HG03135 (cell line): Measurements from ENCODE around the gene EFCAB6.
"Not testable (repeated sequence)": the region's sequence is repeated elsewhere in the genome, so short reads cannot be mapped to it uniquely, and the experiment has no call there.

ENCODE experiments used
- ATAC-seq: cut with Tn5 transposase; IDR thresholded peaks from one replicate; pipeline ENCODE4 v1.9.1; 2021; ENCODE audit warnings: mild to moderate bottlenecking, moderate library complexity; ENCODE audit not compliant: unreplicated experiment

Gene EFCAB6

DNA sequence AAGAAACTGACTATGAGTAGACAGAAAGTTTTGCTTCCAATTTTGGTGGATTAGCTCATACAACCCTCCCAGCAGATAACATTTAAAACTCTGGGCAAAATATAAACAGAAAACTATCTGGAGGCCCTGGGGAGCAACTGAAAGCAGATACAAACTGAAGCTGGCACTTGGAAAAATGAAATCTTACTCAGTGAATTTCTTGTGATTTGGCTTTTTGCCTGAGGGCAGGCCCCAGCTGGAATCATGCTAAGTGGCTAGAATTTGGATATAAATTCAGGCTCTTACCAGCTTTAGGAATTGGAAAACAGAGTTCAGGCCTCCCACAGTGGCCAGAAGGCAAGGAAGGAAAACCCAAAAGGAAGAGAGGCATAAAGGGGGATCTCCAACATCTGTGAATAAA, 85.8 kb downstream of the EFCAB6 start:
- no peak for ATAC-seq

DNA sequence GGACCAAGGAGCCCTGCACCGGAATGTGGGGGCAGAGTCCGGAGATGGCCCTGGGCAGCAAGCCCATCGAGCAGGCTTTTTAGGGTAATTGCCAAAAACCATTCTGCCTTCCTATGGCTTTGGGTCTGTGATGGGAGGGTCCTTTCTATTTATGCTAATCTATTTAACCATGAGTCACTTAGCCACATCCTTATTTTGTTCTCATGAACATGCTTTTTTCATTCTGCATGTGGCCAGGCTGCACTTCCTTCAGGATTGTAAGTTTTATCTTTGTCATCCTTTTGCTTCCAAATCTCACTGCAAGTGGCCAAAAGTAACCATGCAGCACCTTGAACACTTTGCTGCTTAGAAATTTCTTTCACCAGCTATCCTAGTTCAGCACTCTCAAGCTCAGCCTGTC, 88.3 kb downstream of the EFCAB6 start:
- no peak for ATAC-seq

DNA sequence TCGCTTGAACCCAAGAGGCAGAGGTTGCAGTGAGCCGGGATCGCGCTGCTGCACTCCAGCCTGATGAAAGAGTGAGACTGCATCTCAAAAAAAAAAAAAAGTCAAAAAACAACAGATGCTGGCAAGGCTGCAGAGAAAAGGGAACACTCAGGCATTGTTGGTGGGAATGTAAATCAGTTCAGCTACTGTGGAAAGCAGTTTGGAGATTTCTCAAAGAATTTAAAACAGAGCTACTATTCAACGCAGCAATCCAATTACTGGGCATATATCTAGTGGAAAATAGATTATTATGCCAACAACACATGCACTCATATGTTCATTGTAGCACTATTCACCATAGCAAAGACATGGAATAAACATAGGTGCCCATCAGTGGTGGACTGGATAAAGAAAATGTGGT, 89.7 kb downstream of the EFCAB6 start:
- ATAC-seq, result no peak

DNA sequence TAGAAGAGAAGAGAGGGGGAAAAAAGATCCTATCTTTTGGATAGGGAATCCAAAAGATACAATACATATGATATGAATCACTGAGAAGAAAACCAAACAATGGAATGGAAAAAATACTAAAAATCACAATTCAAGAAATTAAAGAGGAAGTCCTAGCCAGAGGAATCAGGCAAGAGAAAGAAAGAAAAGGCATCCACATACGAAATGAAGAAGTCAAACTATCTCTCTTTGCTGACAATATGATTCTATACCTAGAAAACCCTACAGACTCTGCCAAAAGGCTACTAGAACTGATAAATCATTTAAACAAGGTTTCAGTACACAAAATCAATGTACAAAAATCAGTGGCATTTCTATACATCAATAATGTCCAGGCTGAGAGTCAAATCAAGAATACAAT, 91.4 kb downstream of the EFCAB6 start:
- no peak for ATAC-seq

DNA sequence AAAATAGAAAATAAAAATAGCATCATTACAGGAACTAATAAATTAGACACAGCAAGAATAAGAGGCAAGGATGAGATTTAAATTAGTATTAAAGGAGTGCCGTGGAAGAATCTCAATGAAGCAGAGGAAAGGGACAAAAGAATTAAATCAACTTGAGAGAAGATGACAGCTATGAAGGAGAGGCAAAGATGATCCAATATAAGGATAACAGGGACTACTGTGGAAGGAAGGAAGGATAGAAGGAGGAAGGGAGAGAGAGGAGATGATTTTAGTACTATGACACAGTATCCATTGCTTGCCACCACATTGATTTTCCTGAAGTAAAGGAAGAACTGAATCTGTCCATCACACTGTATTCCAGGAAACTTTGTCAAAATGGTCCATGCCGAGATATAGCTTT, 98.0 kb downstream of the EFCAB6 start:
- ATAC-seq, result no peak

DNA sequence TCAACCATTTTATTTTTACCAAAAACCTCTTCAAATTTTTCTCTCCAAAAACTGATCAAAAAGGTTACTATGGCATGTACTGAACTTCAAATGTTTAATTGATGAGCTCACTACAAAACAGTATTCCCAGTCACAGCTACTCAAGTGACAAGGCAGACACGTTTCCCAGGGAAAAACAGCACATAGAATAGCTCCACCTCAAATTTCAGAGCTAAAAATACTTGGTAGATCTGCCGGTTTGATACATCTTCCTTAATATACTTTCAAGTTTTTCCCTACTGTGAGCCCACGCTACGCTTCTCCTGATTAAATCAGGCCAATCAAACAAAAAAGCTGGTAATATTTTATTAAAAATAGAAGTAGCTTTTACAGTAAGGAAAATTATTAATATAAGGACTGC, 100.4 kb downstream of the EFCAB6 start:
- no peak for ATAC-seq

DNA sequence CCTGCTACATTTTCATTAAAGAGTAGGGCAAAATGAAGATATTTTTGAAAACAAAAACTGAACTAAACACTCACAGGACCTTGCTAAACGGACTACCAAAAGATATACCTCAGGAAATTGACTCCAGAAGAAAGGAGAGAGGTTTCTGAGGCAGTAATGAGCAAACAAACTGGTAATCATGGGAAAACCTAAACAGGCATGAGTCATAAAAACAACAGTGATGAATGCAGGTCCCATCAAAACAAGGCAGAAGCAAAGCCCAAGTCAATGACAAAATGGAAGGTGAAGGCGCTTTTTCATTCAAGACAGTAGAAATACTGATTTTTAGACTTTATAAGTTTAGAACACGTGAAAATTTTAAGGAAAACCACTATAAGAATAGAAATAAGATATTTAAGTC, 104.5 kb downstream of the EFCAB6 start:
- no peak for ATAC-seq

DNA sequence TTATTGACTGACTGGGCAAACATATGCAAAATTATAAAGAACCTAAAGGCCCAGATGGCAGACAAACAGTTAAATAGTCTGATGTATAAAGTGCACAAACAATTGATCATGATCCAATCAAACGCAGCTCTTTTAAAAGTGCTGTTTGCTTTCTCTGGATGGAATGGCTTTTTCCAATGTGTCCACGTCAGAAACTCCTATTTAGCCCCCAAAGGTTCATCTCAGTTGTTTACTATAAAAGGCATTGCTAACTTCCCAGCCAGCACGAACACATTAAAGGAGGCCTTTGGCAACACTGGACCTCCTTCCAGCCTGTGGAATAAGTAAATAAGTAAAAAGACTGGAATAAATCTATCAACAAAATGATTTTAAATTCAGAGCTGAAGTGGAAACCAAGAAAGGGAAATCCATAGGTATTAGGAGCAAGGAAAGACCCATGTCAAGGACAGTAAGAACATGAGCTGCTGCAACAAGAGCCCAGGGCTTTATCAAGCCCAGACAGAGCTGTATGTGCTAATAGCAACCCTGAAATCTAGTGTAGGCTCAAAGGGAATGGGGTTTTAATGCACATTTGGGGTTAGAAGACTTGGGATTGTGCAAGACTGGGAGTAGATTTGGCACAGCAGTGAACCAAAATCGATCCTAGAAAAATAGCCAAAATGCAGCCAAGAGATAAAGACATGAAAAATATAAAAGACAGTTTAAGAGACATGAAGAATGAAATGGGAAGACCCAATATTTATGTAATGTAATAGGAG, 105.4 kb downstream of the EFCAB6 start:
- ATAC-seq, result no peak

DNA sequence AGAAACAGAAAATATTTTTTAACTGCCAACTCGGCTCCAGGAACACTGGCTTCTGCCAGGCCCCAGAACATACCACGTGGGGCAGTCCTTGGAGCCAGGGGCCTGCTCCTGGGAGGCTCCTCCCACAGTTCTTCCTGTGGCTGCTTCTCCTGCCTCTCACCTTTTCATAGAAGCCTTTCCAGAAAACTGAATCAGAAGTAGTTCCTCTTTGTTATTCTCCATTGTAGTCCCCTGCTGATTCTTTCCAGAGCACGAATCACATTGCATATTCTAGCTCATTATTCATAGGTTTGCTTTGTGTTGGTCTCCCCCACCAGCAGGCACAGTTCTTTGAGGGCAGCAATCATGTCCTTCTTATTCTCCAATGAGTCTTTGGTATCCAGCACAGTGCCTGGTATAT, 106.0 kb downstream of the EFCAB6 start:
- no peak for ATAC-seq

DNA sequence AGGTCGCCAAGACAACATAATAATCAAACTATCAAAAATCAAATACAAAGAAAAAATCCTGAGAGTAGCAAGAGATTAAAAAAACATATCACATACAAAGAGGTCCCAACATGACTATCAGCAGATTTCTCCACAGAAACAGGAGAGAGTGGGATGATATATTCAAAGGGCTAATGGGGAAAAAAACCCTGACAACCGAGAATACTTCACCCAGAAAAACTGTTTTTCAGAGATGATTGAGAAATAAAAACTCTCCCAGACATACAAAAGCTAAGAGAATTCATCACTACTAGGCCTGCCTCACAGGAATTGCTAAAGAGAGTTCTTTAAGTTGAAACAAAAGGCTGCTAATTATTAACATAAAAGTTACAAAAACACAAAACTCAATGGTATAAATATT, 108.1 kb downstream of the EFCAB6 start:
- ATAC-seq, result no peak

DNA sequence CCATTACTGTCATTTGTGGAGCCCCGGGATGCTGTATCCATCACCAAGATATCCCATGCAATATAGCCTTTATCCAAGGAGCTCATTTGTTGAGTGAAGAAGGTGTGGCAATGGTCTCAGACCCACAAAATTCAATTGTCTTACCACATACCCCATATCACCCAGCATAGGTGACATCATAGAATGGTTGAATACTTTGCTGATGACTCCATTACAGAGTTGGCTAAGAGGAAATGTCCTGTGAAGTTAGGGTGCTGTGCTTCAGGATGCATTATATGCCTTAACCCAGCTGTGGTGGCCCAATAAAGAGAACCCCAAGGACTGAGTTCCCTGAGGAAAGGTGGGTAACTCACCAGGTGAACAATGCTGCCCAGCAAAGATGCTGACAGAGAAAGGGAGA, 113.7 kb downstream of the EFCAB6 start:
- no peak for ATAC-seq

DNA sequence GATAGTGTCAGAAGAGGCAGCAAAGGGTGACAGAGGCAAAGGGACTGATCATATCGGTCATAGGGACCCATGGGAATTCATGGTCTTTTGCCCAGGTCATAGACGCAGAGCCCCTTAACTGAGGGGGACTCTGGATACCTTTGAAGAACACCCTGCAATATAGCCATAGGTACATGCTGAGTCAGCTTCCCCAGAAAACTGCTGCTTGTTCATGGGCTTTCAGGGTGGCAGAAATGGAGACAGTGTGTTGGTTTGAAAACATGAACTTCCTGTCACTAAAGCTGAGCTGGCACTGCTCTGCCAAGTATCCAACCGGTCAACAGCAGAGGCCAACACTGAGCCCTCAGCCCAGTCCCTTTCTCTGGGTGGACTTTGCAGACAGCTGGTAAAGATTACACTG, 114.2 kb downstream of the EFCAB6 start:
- ATAC-seq, result no peak

DNA sequence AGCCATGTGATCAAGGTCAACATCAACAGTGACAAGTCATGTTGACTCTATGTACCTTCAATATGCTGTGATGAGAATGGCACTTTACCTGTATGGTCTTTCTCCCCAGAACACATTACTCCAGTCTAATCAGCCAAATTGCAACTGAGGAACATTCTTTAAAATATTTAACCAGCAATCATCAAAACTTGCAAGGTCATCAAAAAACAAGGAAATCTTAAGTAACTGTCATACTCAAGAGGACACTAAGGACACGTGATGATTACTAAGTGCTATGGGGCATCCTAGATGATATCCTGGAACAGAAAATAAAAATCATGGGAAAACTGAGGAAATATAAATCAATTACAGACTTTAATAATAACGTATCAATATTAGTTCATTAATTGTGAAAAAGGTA, 118.9 kb downstream of the EFCAB6 start:
- no peak for ATAC-seq

DNA sequence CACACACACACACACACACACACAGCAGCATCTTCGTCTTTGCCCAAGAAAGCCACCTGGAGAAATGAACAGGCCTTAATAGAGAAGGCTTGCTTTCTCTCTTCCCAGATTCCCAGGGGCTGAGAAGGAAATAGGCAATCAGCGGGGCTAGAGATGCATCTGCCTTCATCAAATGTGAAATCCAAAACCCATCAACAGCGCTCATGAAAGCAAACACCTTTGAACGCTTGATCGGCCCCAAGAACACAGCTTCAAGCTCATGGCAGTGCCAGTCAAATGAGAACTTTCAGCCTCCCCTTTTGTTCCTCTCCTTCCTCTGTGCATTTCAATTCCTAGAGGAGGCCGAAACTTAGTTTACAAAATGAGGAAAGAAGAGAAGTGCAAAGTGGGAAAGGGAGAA, 122.7 kb downstream of the EFCAB6 start:
- ATAC-seq, result no peak

DNA sequence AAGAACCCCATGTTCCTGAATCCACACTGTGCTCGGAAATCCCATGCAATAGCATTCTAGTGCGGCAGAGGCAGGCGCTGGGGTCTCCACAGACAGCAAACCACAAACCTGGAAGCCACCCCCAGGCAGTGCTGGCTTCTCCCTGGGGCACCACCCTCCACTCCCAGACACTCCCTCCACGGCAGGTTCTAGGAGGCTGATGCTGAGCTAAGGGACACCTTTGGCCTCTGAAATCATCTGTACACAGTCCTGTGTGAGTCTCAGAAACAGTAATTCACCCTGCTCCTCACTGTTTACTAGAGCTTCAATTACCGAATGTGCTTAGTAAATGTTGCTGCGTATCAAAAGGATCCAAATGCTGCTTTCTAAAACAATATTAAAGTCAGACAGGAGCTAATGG, 129.3 kb downstream of the EFCAB6 start:
- no peak for ATAC-seq

DNA sequence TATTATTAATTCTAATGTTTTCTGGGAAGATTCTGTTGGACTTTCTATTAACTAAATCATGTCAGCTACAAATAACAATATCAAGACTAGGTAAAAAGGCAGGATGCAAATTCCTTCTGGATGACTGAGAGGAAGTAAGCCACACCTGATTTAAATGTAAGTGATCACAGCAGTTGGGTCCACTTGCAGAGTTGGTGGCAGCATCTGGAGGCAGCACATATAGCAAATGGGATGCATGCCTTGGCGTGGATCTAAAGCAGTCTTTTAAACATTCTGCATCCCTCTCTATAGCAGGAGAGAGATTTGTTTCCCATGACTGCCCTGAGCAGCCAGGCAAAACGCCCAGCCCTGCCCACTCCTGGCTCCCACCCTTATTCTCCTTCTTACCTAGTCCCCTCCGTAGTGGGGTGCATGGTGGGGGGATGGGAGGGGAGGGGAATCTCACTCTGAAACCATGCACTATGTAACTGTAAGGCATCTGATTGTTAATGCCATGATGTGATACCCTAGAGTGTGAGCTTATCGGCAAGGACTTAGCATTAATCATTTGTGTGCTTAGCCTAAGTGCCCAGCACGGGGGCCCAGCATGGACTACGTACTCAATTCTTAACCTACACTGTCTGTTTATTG, 130.3 kb downstream of the EFCAB6 start:
- ATAC-seq, result no peak

DNA sequence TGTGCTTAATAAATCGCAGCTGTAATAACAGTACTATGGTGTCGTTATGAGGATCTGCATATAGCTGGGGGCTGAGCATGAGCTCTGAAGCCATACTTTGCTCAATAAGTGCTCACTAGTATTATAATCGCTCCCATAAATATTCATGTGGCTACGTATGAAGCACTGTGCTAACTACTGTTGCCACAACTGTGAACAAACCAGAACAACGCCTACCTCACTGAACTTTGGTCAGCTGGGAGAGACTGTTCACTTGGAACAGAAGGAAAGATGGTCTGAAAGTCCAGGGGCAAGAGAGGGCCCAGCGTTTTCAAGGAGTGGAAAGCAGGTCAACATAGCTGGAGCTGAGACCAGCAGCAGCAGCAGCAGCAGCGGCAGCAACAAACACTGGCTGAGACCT, 141.6 kb downstream of the EFCAB6 start:
- no peak for ATAC-seq

DNA sequence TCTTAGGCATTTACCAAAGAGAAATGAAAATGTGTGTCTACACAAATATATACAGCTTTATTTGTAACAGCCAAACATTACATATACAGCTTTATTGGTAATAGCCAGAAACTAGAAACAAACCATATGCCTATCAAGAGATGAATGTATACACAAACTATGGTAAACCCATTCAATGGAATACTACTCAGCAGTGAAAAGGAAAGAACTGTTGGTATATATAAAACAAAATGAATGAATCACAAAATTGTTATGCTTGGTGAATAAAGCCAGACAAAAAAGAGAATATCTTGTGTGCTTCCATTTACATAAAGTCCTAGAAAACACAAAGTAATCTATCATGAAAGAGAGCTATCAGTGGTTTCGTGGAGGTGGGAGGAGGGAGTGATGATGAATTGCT, 142.9 kb downstream of the EFCAB6 start:
- ATAC-seq, result no peak

DNA sequence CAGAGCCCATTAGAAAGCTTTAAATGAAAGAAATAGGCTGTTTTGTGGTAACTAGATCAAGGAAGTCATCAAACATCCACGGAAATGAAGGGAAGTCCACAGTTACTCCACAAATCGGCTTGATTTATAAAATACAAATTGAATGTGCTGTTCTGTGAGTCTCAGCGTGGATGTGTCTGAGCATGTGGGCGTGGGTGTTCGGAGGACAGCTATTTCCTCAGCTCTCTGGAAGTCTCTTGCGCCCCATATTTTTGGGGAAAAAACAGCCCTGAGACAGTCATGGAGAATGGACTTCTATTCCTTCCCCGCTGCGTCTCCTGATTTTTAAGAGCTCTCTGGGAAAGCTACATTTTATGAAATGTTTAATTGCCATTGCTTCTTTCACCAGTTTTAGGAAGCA, 144.4 kb downstream of the EFCAB6 start:
- no peak for ATAC-seq

DNA sequence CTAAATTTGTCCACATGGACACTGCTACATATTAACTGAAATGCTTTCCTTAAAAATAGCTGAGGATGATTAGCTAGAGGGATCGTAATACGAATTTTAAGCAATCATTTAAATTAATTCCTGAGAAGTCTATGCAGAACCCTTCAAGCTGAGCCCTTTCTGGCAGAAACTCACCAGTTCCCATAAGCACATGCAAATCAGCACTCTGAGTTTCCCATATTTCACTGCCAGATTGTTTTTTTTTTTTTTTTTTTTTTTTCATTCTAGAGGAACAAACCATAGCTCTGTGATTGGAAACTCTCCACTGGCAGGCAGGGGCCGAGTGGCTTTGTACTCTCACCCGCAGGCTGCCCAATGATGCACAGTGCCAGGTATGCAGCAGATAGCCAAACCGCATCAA, 145.6 kb downstream of the EFCAB6 start:
- no peak for ATAC-seq

DNA sequence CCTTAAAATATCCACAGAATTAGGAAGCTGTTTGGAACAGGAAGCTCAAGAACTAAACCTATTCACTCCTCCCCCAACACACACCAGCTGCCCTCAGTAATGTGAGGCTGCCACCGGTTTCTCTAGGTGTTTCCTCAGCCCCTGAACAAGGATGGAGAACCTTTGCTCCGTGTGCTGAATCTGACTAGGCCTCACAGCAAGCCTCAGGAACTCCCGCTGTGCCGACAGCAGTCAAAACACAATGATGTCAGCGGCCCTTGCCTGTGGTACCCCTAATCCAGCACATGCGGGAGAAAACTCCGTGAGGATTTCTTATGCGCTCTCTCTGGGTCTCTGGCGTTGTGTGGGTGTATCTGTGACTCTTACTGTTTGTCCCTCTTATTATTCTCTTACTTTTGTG, 153.3 kb downstream of the EFCAB6 start:
- no peak for ATAC-seq

DNA sequence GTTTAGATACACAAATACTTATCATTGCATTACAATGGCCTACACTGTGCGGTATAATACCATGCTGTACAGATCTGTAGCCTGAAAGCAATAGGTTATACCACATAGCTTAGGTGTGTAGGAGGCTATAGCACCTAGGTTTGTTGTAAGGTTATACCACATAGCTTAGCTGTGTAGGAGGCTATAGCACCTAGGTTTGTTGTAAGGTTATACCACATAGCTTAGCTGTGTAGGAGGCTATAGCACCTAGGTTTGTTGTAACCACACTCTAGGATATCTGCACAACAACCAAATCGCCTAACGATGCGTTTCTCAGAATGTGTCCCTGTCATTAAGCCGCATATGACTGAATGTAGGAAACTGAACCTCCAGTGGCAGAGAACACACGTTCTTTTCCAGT, 155.5 kb downstream of the EFCAB6 start:
- not testable (repeated sequence) for ATAC-seq

DNA sequence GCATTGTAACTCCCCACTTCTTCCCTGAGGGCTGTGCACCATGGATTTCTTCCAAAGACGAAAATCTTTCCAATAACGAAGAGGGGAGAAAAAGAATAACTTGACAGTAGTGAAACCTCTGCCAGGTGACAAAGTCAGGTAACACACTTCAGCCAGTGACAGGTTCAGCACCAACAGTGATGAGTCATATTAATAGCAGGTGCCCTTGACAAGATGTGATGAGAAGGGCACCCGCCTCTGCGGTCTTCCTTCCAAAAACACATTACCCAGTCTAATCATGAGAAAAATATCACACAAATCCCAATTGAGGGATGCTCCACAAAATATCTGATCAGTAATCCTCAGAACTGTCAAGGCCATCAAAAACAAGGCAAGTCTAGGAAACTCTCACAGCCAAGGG, 157.8 kb downstream of the EFCAB6 start:
- no peak for ATAC-seq
